Adrenal gland (tissue), 5 donors: ENCODE results near the gene SMARCD2.
"Not testable (repeated sequence)": the region's sequence is repeated elsewhere in the genome, so short reads cannot be mapped to it uniquely, and the experiment has no call there.

ENCODE experiments used
- POLR2A ChIP-seq, 2 donors: fragments of 450-650 bp; IDR thresholded peaks; one replicate each; pipeline ENCODE4 v1.6.1; 2017; ENCODE audit warnings: antibody characterized with exemption in 2 of 2, mild to moderate bottlenecking in 2 of 2, moderate library complexity in 1 of 2
- TF ChIP-seq, protein P1 (sequence below), 6 experiments: fragments of 450-650 bp in 4 of 6; fragments of 200-600 bp in 2 of 6; sonication (generic) in 1 of 6; IDR thresholded peaks; 1 replicate in 5 of 6; 2 replicates in 1 of 6; pipeline versions ENCODE4 v1.5.1 to v1.8.0; 2016 to 2021; ENCODE audit warnings: antibody characterized with exemption in 6 of 6, mild to moderate bottlenecking in 2 of 6, moderate library complexity in 1 of 6
- donor health status: DM: no; HTN: no; CAD: no.

- TF ChIP-seq, protein P1, sequence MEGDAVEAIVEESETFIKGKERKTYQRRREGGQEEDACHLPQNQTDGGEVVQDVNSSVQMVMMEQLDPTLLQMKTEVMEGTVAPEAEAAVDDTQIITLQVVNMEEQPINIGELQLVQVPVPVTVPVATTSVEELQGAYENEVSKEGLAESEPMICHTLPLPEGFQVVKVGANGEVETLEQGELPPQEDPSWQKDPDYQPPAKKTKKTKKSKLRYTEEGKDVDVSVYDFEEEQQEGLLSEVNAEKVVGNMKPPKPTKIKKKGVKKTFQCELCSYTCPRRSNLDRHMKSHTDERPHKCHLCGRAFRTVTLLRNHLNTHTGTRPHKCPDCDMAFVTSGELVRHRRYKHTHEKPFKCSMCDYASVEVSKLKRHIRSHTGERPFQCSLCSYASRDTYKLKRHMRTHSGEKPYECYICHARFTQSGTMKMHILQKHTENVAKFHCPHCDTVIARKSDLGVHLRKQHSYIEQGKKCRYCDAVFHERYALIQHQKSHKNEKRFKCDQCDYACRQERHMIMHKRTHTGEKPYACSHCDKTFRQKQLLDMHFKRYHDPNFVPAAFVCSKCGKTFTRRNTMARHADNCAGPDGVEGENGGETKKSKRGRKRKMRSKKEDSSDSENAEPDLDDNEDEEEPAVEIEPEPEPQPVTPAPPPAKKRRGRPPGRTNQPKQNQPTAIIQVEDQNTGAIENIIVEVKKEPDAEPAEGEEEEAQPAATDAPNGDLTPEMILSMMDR (IDR thresholded peaks at IDR 0.05): not testable (repeated sequence)
- TF ChIP-seq POLR2A (IDR thresholded peaks at IDR 0.05): not testable (repeated sequence)
Measured at GRCh38 chr17:63843387-63843888, 953 bp upstream of the SMARCD2 start.
